ENCODE measurements around the gene RSPO4. TPM values are rescaled to one million over a fixed set of nuclear protein-coding genes. Genes with fewer than 3 reads are reported as not detected.

Gene RSPO4
- total RNA-seq, 1 experiment from 2014 or later, result 6.7 TPM

DNA sequence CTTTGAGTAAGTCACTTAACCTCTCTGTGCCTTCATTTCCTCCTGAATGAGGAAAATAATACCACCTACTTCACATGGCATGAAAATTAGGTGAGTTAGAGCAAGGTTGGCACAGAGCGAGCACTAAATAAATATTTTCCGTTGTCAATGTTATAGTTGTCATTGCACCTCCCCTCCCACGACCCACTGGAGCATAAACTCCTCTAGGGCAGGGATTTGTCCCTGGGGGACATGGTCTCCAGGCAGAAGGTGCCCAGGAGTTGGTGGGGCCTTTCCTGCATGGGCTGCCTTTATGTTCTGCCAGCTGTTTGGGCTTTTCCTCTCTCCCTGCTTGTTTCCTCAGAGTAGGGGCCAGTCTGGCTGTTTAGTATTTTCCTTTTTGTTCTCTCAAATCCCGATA, 84.7 kb downstream of the RSPO4 start:
- Histone ChIP-seq H3T11ph (ENCODE audit: low read length) (no peak overlapping the region), H2AK5ac (ENCODE audit: insufficient read length, low read length) (no peak overlapping the region), H3K79me2 (ENCODE audit: insufficient read depth, low read length) (no peaks in the 10 kb centered on the region), H3K4me1 (ENCODE audit: insufficient read depth, low read length) (no peaks in the 10 kb centered on the region; the same call in 1 of the 2 replicates), H3K18ac (ENCODE audit: insufficient read length, low read depth, low read length) (no peak overlapping the region), H3K9ac (ENCODE audit: extremely low read depth, insufficient read length, low read length) (no peak overlapping the region), H3K79me1 (ENCODE audit: insufficient read depth, low read depth, low read length, poor library complexity, severe bottlenecking) (no peaks in the 10 kb centered on the region), H2BK5ac (ENCODE audit: insufficient read length, low read length) (no peak overlapping the region), H3K4me2 (ENCODE audit: insufficient read depth, insufficient read length, low read length) (no peak overlapping the region), H3K27me3 (ENCODE audit: insufficient read depth, low read length) (no peaks in the 10 kb centered on the region), H2BK20ac (ENCODE audit: low read depth, low read length, poor library complexity, severe bottlenecking) (no peak overlapping the region), H3K14ac (ENCODE audit: insufficient read depth, low read length) (no peak overlapping the region), H2BK120ac (ENCODE audit: low read depth, low read length, poor library complexity, severe bottlenecking) (no peak overlapping the region), H4K91ac (ENCODE audit: insufficient read length, low read depth, low read length) (no peak overlapping the region), H2BK15ac (ENCODE audit: low read depth, low read length) (no peak overlapping the region), H3K4ac (ENCODE audit: low read depth, low read length) (no peak overlapping the region), H2BK12ac (ENCODE audit: insufficient read length, low read depth, low read length) (no peak overlapping the region), H3K23ac (ENCODE audit: insufficient read length, low read depth, low read length) (no peak overlapping the region), H4K8ac (replicated peaks; ENCODE audit: insufficient read length, low read depth, low read length) (no peak overlapping the region), H4K20me1 (ENCODE audit: control insufficient read depth, insufficient read depth, insufficient read length) (no peaks in the 10 kb centered on the region), H3K23me2 (ENCODE audit: insufficient read length, low read depth, low read length, poor library complexity, severe bottlenecking) (no peaks in the 10 kb centered on the region), H2AFZ (ENCODE audit: low read length) (no peak overlapping the region), H4K5ac (ENCODE audit: insufficient read length, low read depth, low read length) (no peak overlapping the region), H3K27ac (ENCODE audit: insufficient read length, low read depth, low read length) (no peak overlapping the region), H3K9me3 (ENCODE audit: control insufficient read depth, low read depth, low read length) (no peaks in the 10 kb centered on the region), H3K56ac (ENCODE audit: insufficient read length, low read depth, low read length) (no peak overlapping the region)
- Mint-ChIP-seq H3K4me1 (peaks cover 9 to 22% of the 10 kb centered on the region in 2 experiments), H3K9me3 (no peaks in the 10 kb centered on the region), H3K27ac (no peak overlapping the region), H3K27me3 (ENCODE audit: low read depth) (peaks cover 12% of the 10 kb centered on the region), H3K36me3 (ENCODE audit: insufficient read depth in 1 of 3, low read depth in 3 of 3) (no peaks in the 10 kb centered on the region; a peak in 1 of 7 replicates), H3K4me3 (no peak overlapping the region)
- DNase-seq, result no peak
- WGBS (ENCODE audit: extremely low coverage, insufficient read length, low lambda C conversion rate), result no CpG with 5 or more reads among the region's 4 CpGs
- TF ChIP-seq, protein P1, sequence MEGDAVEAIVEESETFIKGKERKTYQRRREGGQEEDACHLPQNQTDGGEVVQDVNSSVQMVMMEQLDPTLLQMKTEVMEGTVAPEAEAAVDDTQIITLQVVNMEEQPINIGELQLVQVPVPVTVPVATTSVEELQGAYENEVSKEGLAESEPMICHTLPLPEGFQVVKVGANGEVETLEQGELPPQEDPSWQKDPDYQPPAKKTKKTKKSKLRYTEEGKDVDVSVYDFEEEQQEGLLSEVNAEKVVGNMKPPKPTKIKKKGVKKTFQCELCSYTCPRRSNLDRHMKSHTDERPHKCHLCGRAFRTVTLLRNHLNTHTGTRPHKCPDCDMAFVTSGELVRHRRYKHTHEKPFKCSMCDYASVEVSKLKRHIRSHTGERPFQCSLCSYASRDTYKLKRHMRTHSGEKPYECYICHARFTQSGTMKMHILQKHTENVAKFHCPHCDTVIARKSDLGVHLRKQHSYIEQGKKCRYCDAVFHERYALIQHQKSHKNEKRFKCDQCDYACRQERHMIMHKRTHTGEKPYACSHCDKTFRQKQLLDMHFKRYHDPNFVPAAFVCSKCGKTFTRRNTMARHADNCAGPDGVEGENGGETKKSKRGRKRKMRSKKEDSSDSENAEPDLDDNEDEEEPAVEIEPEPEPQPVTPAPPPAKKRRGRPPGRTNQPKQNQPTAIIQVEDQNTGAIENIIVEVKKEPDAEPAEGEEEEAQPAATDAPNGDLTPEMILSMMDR (conservative IDR thresholded peaks at IDR 0.05), result no peak

Data from H9 (cell line).